ENCODE measurements around the gene WDR53. TPM values are rescaled to one million over a fixed set of nuclear protein-coding genes. Genes with fewer than 3 reads are reported as not detected.
"Not testable (repeated sequence)": the region's sequence is repeated elsewhere in the genome, so short reads cannot be mapped to it uniquely, and the experiment has no call there.

Gene WDR53
- total RNA-seq, 1 donor from 2014 or later: 8.4 TPM

GRCh38 chr3:196524527-196524926, 43.8 kb downstream of the WDR53 start:
- DNase-seq (ENCODE audit: low spot score): no peak
- intact Hi-C loops (cut with DNase I): loop anchor here (5.0 kb wide), 1 partner anchor 447 kb away; no protein-coding TSS in a partner anchor

GRCh38 chr3:196523841-196524240, 44.5 kb downstream of the WDR53 start:
- intact Hi-C loops (cut with DNase I): loop anchor here (5.0 kb wide), 1 partner anchor 447 kb away; no protein-coding TSS in a partner anchor
- DNase-seq (ENCODE audit: low spot score): no peak

GRCh38 chr3:196521291-196521690, 47.1 kb downstream of the WDR53 start:
- intact Hi-C loops (cut with DNase I): loop anchor here (5.0 kb wide), 1 partner anchor 444 kb away; no protein-coding TSS in a partner anchor
- DNase-seq (ENCODE audit: low spot score): not testable (repeated sequence)

- intact Hi-C loops (cut with DNase I): loop anchor here (2.0 to 5.0 kb wide), 2 partner anchors 267 to 442 kb away; no protein-coding TSS in a partner anchor
- DNase-seq (ENCODE audit: low spot score): no peak
These were observed 48.7 kb downstream of the WDR53 start for GRCh38 chr3:196519718-196520082.

GRCh38 chr3:196518966-196519717, 49.2 kb downstream of the WDR53 start:
- peak; percentile 88 for DNase-seq (ENCODE audit: low spot score)
- intact Hi-C loops (cut with DNase I): loop anchor here (2.0 kb wide), 1 partner anchor 266 kb away; no protein-coding TSS in a partner anchor

- intact Hi-C loops (cut with DNase I): loop anchor here (2.0 kb wide), 1 partner anchor 265 kb away; no protein-coding TSS in a partner anchor
- no peak for DNase-seq (ENCODE audit: low spot score)
These were observed 50.4 kb downstream of the WDR53 start for GRCh38 chr3:196517919-196518318.

GRCh38 chr3:196517162-196517800, 51.1 kb downstream of the WDR53 start:
- DNase-seq (ENCODE audit: low spot score): no peak
- intact Hi-C loops (cut with DNase I): no loop called here

- no peak for DNase-seq (ENCODE audit: low spot score)
- intact Hi-C loops (cut with DNase I): no loop called here
These were observed 53.3 kb downstream of the WDR53 start, which contains the start of gene SMCO1 for GRCh38 chr3:196514913-196515621. TSS of gene SMCO1 (minus strand) at chr3:196515346. CDS start at chr3:196515209, 137 bp downstream.

- intact Hi-C loops (cut with DNase I): no loop called here
These were observed 54.0 kb downstream of the WDR53 start for GRCh38 chr3:196514350-196514716.

GRCh38 chr3:196513697-196514349, 54.5 kb downstream of the WDR53 start:
- intact Hi-C loops (cut with DNase I): no loop called here
- no peak for DNase-seq (ENCODE audit: low spot score)

More at GRCh38 chr3:196514350-196514716, 54.0 kb downstream of the WDR53 start:
- DNase-seq (ENCODE audit: low spot score): no peak

- intact Hi-C loops (cut with DNase I); DNase-seq (ENCODE audit: low spot score): not testable (repeated sequence)
These were observed 56.5 kb downstream of the WDR53 start for GRCh38 chr3:196511646-196512425.

- intact Hi-C loops (cut with DNase I); DNase-seq (ENCODE audit: low spot score): not testable (repeated sequence)
These were observed 57.2 kb downstream of the WDR53 start for GRCh38 chr3:196511108-196511507.

GRCh38 chr3:196506687-196507086, 61.7 kb downstream of the WDR53 start:
- intact Hi-C loops (cut with DNase I): no loop called here
- DNase-seq (ENCODE audit: low spot score): no peak

GRCh38 chr3:196504556-196504955, 63.8 kb downstream of the WDR53 start:
- DNase-seq (ENCODE audit: low spot score): no peak
- intact Hi-C loops (cut with DNase I): no loop called here

Other genes with a start within 250 kb of the WDR53 start
- not detected for gene TM4SF19, start 230.2 kb downstream of the WDR53 start, total RNA-seq
- gene UBXN7, start 136.1 kb downstream of the WDR53 start, total RNA-seq: 30.1 TPM
- gene RNF168, start 64.8 kb downstream of the WDR53 start, total RNA-seq: 21.8 TPM
- 28.7 TPM for gene SMCO1, start 53.2 kb downstream of the WDR53 start, total RNA-seq
- 6.4 TPM for gene FBXO45, start 106 bp upstream of the WDR53 start, total RNA-seq
- gene NRROS, start 71.1 kb upstream of the WDR53 start, total RNA-seq: 2.6 TPM
- gene CEP19, start 143.7 kb upstream of the WDR53 start, total RNA-seq: 1.2 TPM
- gene PIGX, start 143.8 kb upstream of the WDR53 start, total RNA-seq: 16.9 TPM
- 43.3 TPM for gene PAK2, start 171.3 kb upstream of the WDR53 start, total RNA-seq